Measurements from ENCODE around the gene SDHAF2. TPM values are rescaled to one million over a fixed set of nuclear protein-coding genes. Genes with fewer than 3 reads are reported as not detected.
A peak's percentile ranks its signal among the peaks of the same experiment; 100 is the strongest.

SDHAF2 gene
- total RNA-seq, 1 experiment from 2014 or later: 34.0 TPM

DNA sequence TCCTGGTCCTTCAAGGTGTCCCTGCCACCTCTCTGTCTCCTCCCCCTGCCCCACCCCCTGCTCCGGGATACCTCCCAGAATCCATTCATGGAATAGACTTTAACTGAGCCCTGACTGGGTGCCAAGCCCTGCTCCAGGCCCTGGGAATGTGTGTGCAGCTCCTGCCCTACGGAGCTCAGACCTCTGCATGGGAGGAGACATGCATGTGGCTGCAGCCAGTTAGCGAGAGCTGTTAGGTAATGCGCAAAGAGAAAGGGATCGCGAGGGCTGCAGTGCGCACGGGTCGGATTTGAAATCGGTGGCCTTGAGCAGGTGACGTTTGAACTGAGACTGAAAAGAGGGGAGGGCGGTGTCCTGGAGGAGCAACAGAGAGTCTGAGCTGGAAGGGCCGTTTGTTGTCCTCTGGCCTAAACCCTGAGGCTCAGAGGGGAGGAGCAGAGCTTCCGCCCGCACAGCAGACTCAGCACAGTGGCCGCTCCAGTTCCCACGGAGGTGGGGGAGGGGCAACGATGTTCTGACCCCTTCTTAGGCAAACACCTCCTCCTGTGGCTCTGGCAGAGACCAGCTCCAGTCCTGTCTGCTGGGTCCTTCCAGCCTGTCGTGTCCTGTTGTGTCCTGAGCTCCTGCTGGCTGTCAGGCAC is 58.8 kb downstream of the SDHAF2 start (continued):
- TF ChIP-seq CTCF (IDR thresholded peaks at IDR 0.05 in 2 of 3, conservative IDR thresholded peaks at IDR 0.05 in 1 of 3; ENCODE audit: borderline replicate concordance in 1 of 3, insufficient read depth in 1 of 3, low read depth in 2 of 3, low read length in 2 of 3): no peak
- TF ChIP-seq, protein P1, sequence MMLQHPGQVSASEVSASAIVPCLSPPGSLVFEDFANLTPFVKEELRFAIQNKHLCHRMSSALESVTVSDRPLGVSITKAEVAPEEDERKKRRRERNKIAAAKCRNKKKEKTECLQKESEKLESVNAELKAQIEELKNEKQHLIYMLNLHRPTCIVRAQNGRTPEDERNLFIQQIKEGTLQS (IDR thresholded peaks at IDR 0.05): no peak
- TF ChIP-seq CEBPB (IDR thresholded peaks at IDR 0.05; ENCODE audit: low read depth): no peak
- no peak for TF ChIP-seq POLR2A (IDR thresholded peaks at IDR 0.05; ENCODE audit: borderline replicate concordance, extremely low read depth, insufficient read depth, insufficient read length)
- no peak for TF ChIP-seq EZH2 (IDR thresholded peaks at IDR 0.05)
- TF ChIP-seq FOSL1 (IDR thresholded peaks at IDR 0.05; ENCODE audit: low read depth): no peak
- no peak for TF ChIP-seq TCF7L2 (IDR thresholded peaks at IDR 0.05; ENCODE audit: borderline replicate concordance, extremely low read depth, insufficient read depth, insufficient read length)
- no peak for TF ChIP-seq ZFX (IDR thresholded peaks at IDR 0.05)
- TF ChIP-seq CBX3 (IDR thresholded peaks at IDR 0.05; ENCODE audit: low read depth): no peak

DNA sequence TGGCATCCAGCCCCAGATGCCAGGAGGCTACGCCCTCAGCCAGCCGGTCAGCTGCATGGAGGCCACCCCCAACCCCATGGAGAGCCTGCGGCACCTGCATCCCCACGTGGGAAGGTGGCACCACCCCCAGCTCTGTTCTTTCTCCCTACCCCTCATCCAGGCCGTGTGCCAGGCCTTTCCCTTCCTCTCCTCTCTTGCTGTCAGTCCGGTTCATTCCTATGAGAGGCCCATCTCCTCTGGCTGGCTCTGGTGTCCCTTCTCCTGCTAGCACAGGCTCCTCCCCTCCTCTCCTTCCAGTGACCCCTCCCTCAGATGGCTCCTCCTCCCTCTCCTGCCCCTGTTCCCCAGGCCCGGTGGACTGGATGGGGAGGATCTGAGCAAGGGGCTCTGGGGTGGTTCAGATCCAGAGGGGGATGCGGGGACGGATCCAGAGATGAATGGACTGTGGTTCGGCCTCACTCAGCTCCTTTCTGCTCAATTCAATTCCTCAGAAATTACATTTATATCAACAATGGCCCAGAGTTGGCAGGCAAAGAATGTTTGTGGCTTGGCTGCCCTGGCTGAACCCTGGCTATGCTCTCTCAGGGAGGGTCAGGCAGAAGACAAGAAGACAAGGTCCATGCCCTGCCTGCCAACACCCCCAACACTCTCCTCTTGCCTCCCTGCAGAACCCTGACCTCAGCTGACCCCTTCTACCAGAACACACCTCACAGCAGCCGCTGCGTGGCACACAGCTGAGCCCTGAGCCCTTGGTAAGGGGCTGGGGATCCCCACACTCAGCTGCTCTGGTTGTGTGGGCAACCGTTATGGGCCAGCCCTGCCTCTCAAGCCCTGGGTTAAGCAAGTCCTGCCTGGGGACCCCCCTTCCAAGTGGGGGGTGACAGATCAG is 60.2 kb downstream of the SDHAF2 start:
- Histone ChIP-seq H3K4me3 (replicated peaks in 1 of 2; ENCODE audit: low read depth in 1 of 2, low read length in 2 of 2) (no peak overlapping the region), H3K79me2 (ENCODE audit: insufficient read depth, low read length) (no peaks in the 10 kb centered on the region), H3K36me3 (ENCODE audit: control insufficient read depth in 1 of 2, insufficient read depth in 2 of 2, low read length in 2 of 2) (no peaks in the 10 kb centered on the region), H3K9me2 (ENCODE audit: insufficient read depth) (no peaks in the 10 kb centered on the region), H3K9me3 (ENCODE audit: control insufficient read depth in 1 of 2, insufficient read depth in 1 of 2, low read depth in 1 of 2, low read length in 2 of 2) (no peaks in the 10 kb centered on the region; a peak in 1 of 4 replicates), H3K4me2 (ENCODE audit: low read length) (no peak overlapping the region), H3K9ac (ENCODE audit: low read length) (no peak overlapping the region), H3K27ac (ENCODE audit: low read depth, low read length) (no peak overlapping the region), H3K4me1 (ENCODE audit: control insufficient read depth in 1 of 2, insufficient read depth in 2 of 2, low read length in 2 of 2) (0 out of 4 replicates have a peak, but pooled peaks cover 0 to 4% of the 10 kb centered on the region in 2 experiments), H2AFZ (ENCODE audit: low read depth, low read length, poor library complexity, severe bottlenecking) (no peak overlapping the region), H3K27me3 (ENCODE audit: insufficient read depth, low read length) (no peaks in the 10 kb centered on the region), H4K20me1 (ENCODE audit: insufficient read depth) (no peaks in the 10 kb centered on the region)
- ChIA-PET RAD21 (ENCODE audit: low non-redundant PET in 1 of 2, low total read pairs in 2 of 2, uncharacterized antibody in 2 of 2, unreplicated experiment in 2 of 2) (no interaction called here), CTCF (interaction anchor here (1.0 kb wide), 1 partner anchor 8 kb away, joined by 3 read pairs; no protein-coding TSS in a partner anchor), POLR2A (no interaction called here)
- DNase-seq (ENCODE audit: low read depth, low spot score) (no peak), ATAC-seq (peak; percentile 44)
- intact Hi-C loops (cut with micrococcal nuclease): no loop called here
- BruUV-seq (replicated peaks): no TSS peak
- TF ChIP-seq RAD21 (IDR thresholded peaks at IDR 0.05; ENCODE audit: low read depth) (no peak), ELF1 (IDR thresholded peaks at IDR 0.05; ENCODE audit: borderline replicate concordance, low read depth) (no peak), JUND (IDR thresholded peaks at IDR 0.05) (no peak), CTCF (IDR thresholded peaks at IDR 0.05 in 2 of 3, conservative IDR thresholded peaks at IDR 0.05 in 1 of 3; ENCODE audit: borderline replicate concordance in 1 of 3, insufficient read depth in 1 of 3, low read depth in 2 of 3, low read length in 2 of 3) (no peak), YY1 (IDR thresholded peaks at IDR 0.05; ENCODE audit: extremely low read depth, insufficient replicate concordance, low read depth, low read length) (no peak), CEBPB (IDR thresholded peaks at IDR 0.05; ENCODE audit: low read depth) (no peak), ZBTB33 (IDR thresholded peaks at IDR 0.05; ENCODE audit: extremely low read depth, insufficient replicate concordance, low read length) (no peak), EZH2 (IDR thresholded peaks at IDR 0.05) (no peak), CBX3 (IDR thresholded peaks at IDR 0.05; ENCODE audit: low read depth) (no peak), POLR2AphosphoS5 (IDR thresholded peaks at IDR 0.05; ENCODE audit: low read depth, low read length) (no peak)
- TF ChIP-seq, protein P1 (IDR thresholded peaks at IDR 0.05): no peak
